HG03571 (cell line): Measurements from ENCODE around the gene KLHL22.
"Not testable (repeated sequence)": the region's sequence is repeated elsewhere in the genome, so short reads cannot be mapped to it uniquely, and the experiment has no call there.

Experiments used
- ATAC-seq: cut with Tn5 transposase; IDR thresholded peaks from one replicate; pipeline ENCODE4 v1.9.1; 2021; ENCODE audit not compliant: unreplicated experiment

The KLHL22 gene

DNA sequence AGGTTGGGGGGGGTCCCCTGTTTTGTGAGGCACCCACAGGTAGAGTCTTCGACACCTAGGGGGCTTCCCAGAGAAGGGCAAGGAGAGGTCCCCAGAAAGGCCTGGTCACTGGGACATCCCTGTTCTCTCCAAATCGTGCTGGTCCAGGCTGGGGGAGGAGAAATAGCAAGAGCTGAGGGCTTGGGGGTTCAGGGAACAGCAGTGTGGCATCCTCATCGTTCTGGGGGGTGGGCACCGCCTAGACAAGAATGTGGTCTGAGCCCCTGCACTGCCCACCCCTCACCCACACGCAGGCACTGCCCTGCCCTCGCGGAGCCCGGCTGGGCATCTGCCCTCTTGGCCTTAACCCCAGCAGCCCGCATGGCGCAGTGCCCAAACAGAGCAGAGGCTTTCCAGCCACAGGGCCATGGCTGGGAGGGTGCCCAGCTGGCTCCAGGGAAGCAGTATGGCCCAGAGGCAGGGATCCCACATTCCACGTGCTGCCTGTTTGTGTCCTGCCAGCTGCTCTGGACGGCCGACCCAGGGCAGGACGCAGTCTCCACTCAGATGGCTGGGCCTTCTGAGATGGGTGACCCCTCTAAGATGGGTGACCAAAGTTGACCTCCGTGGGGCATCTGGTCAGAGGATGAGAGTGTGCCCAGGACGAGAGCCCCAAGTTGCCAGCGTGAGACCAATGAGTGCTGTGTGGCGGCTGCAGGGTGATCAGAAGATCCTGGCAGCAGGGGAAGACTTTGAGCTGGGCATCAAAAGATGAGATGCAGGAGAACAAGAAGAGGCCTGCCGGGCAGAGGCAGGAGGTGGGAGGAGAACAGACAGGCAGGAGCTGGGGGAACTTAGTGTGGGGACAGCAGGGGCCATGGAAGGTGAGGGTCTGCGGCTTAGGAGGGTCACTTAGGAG is 72.3 kb downstream of the KLHL22 start:
- ATAC-seq = no peak

DNA sequence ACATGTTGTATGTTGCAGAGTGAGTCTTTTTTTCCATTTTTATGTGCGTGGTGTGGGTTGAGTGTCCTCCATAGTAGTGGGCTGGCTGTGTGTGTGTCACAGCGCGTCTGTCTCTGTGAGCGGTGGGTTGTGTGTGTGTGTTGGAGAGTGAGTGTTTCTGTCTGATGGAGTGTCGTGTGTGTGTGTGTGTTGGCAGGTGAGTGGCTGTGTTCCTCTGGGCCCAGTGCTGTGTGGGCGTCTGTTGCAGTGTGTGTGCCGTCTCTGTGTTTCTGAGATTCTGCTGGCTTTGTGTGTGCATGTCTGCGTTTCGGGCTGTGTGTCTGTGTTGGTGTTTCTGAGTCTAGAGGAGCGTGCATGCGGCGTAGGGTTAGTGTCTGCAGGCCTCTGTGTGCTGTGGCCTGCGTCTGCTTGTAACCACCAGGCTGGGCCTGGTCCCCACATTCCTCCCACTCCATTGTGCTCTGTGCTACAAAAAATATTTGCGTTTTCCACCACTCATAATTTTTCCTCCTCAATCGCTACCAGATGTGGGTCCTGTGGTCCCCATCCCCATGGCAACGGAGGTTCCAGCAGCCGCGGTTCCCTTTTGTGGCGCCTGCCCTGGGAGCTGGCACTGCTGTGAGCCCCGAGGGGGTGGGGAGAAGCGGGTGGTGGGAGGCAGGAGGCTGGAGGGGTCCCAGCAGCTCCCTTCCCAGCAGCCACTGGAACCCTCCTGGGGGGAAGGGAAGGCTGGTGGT is 73.2 kb downstream of the KLHL22 start:
- no peak for ATAC-seq

GRCh38 chr22:20421507-20421874 is 74.1 kb downstream of the KLHL22 start:
- ATAC-seq = no peak

DNA sequence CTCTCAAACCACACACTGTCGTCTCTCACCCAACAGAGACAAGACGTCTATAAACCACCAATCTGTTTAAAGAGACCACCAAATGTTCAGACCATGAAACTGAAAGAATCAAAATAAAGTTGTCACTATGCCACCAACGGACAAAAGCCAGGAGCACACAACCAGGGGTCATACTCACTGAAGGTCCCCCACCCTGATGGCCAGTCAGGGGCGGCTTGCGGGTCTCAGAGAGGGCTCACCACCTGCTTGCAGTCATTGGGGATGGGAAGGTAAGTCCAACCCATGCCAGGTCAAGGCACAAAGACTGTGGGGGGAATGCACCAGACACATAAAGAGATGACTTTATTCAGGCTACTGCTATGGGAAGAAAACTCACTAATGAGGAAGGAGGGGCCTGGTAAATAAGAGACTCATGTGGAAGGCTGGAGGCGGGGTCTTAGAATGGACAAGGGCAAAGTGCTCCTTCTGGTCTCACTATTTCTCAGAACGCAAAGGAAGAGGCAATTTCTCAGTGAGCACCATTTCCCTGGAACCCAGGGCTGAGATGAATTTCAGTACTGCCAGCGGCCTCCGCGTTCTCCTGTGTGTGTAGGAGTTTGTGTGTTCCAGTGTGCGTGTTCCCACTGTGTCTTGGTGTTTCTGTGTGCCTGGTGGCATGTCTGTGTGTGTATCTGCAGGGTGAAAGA is 75.3 kb downstream of the KLHL22 start:
- no peak for ATAC-seq

GRCh38 chr22:20419664-20419951 is 76.0 kb downstream of the KLHL22 start:
- ATAC-seq = no peak

DNA sequence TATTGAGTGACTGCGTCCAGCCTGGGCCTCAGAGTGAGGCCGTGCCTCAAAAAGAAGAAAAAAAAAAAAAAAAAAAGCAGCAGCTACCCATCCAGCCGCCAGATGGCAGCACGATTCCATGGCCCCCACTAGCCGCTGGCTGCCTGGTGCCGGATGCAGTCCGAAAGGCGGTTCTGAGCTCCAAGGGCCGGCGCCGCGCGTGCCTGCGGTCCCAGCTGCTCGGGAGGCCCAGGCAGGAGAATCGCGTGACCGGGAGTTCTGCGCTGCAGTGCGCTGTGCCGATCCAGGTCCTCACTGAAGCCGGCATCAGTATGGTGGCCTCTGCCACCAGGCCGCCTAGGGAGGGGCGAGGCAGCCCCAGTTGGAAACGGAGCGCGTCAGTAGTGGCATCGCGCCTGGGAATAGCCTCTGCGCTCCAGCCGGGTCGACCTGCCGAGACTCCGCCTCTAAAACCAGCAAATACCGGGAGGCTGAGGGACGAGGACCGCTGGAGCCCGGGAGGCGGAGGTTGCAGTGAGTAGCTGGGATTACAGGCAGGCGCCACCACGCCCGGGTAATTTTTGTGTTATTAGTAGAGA is 77.3 kb downstream of the KLHL22 start:
- ATAC-seq = no peak

DNA sequence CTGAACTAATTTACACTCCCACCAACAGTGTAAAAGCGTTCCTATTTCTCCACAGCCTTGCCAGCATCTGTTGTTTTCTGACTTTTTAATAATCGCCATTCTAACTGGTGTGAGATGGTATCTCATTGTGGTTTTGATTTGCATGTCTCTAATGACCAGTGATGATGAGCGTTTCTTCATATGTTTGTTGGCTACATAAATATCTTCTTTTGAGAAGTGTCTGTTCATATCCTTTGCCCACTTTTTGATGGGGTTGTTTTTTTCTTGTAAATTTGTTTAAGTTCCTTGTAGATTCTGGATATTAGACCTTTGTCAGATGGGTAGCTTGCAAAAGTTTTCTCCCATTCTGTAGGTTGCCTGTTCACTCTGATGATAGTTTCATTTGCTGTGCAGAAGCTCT is 79.9 kb downstream of the KLHL22 start:
- not testable (repeated sequence) for ATAC-seq

- not testable (repeated sequence) for ATAC-seq
Measured at GRCh38 chr22:20415241-20415640, 80.4 kb downstream of the KLHL22 start.

- no peak for ATAC-seq
Measured at GRCh38 chr22:20414450-20414849, 81.1 kb downstream of the KLHL22 start.

GRCh38 chr22:20414059-20414440 is 81.5 kb downstream of the KLHL22 start:
- ATAC-seq = no peak

DNA sequence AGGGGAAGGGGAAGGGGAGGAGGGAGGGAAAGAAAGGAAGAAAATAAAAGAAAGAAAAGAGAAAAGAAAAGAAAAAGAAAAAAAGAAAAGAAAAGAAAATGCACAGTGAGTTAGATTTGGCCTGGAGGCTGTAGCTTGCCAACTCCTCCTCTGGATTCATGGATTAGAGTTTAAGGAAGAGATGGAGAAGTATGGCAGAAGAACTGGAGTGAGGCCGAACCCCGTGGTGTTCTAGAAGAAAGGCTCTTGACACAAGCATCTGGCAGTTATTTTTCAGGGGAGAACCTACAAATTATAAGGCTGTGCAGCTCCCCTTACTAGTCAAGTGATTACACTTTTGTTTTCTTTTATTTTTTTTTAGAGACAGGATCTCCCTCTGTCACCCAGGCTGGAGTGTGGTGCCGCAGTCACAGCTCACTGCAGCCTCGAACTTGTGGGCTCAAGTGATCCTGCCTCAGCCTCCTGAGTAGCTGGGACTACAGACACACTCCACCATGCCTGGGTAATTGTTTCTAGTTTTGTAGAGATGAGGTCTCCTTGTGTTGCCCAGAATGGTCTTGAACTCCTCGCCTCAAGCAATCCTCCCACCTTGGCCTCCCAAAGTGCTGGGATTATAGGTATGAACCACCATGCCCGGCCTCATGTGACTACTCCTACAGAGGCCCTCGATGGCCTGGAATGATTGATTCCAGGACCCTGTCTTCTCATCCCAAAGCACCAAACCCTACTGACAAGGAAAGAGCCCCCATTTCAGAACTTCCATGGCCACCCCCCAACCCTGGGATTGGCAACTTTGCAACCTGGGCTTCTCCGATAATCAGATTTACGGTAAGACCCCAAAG is 82.2 kb downstream of the KLHL22 start:
- no peak for ATAC-seq

DNA sequence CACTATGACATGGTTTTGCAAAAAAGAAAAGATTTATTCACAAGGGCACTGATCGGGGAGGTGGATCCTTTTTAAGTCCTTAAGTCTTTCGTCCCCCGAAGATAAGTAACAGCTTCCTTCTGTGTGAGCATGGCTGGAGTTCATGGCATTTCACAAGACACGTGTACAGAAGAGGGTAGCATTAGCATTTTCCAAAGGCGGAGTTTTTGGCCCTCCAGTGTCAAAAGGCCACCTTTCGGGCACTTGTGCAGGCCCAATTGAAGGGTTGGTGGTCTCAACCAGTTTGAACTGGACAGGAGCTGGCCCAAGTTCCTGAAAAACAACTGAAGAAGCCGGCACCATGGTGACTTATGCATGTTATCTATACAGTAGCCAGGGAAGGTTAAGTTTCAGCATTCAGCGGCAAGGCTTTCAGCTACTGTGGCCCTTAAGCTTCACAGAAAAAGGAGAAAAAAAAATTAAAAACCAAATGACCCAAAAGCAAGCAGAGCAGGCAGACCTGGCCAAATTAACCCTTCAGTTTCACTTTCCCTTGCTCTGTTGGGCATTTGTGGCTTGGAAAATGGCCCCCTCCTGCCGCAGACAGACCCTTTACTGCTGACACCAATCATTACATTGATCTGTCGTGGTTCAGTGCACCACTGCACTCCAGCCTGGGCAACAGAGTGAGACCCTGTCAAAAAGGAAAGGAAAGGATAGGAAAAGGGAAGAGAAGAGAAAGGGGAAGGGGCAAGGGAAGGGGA is 83.0 kb downstream of the KLHL22 start:
- ATAC-seq = no peak

GRCh38 chr22:20409385-20409784 is 86.2 kb downstream of the KLHL22 start:
- not testable (repeated sequence) for ATAC-seq

DNA sequence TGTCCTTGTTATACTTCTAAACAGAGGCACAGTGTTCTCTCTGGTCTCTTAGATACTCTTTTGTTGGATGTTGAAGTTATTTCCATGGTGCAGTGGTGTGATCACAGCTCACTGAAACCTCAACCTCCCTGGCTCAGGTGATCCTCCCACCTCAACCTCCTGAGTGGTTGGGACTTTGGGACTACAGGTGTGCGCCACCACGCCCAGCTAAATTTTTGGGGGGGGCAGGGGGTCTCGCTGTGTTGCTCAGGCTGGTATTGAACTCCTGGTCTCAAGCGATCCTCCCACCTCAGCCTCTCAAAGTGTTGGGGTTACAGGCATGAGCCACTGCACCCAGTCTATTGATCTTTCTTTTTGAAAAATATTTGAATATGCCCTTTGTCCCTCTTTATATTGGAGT is 86.7 kb downstream of the KLHL22 start:
- ATAC-seq = no peak

- no peak for ATAC-seq
Measured at GRCh38 chr22:20407829-20408228, 87.8 kb downstream of the KLHL22 start.

DNA sequence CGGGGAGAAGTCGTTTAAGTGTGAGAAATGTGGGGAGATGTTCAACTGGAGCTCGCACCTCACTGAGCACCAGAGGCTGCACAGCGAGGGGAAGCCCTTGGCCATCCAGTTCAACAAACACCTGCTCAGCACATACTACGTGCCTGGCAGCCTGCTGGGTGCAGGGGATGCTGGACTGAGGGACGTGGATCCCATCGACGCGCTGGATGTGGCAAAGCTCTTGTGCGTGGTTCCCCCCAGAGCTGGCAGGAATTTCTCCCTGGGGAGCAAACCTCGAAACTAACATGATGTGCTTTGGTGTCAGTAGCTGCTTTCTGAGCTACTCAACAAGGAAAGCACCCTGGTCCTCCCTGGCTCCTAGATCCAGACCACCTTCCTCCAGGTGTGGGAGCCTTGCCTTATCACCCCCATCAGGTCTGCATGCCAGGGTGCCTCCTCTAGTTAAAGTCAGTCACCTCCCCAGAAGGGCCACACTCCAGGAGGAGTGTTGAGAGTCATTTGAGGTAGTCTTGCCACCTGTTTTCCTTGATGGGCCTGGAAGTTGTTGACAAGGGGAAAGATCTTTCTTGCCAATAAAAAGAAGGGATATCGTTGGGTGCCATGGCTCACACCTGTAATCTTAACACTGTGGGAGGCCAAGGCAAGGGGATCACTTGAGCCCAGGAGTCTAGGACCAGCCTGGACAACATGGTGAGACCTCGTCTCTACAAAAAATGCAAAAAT is 88.7 kb downstream of the KLHL22 start:
- ATAC-seq = no peak

DNA sequence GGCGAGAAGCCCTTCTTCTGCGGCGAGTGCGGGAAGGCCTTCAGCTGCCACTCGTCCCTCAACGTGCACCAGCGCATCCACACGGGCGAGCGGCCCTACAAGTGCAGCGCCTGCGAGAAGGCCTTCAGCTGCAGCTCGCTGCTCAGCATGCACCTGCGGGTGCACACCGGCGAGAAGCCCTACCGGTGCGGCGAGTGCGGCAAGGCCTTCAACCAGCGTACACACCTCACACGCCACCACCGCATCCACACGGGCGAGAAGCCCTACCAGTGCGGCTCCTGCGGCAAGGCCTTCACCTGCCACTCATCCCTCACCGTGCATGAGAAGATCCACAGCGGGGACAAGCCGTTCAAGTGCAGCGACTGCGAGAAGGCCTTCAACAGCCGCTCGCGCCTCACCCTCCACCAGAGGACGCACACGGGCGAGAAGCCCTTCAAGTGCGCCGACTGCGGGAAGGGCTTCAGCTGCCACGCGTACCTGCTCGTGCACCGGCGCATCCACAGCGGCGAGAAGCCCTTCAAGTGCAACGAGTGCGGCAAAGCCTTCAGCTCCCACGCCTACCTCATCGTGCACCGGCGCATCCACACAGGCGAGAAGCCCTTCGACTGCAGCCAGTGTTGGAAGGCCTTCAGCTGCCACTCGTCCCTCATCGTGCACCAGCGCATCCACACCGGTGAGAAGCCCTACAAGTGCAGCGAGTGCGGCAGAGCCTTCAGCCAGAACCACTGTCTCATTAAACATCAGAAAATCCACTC is 89.5 kb downstream of the KLHL22 start:
- ATAC-seq = no peak

DNA sequence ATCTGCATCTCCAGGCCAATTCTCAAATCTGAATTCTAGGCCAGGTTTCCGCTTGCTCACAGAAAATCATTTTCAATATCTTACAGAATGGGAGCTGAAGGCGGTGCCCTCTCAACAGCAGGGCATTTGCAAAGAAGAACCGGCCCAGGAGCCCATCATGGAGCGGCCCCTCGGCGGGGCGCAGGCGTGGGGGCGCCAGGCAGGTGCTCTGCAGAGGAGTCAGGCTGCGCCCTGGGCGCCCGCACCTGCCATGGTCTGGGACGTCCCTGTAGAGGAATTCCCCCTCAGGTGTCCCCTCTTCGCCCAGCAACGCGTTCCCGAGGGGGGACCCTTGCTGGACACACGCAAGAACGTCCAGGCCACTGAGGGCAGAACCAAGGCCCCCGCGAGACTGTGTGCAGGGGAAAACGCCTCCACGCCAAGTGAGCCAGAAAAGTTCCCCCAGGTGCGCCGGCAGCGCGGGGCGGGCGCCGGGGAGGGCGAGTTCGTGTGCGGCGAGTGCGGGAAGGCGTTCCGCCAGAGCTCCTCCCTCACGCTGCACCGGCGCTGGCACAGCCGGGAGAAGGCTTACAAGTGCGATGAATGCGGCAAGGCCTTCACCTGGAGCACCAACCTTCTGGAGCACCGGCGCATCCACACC is 90.2 kb downstream of the KLHL22 start:
- no peak for ATAC-seq
